Bronchial epithelial cell (primary cell): Measurements from ENCODE around the gene CSPG5. TPM values are rescaled to one million over a fixed set of nuclear protein-coding genes. Genes with fewer than 3 reads are reported as not detected.

Experiments
- DNase-seq: peaks from one replicate; pipeline ENCODE4 v3.0.0-alpha.2; 2010; ENCODE audit warnings: low read depth
- FAIRE-seq: peaks from 2 replicates; lab custom pipeline; 2011; peaks lifted over from hg19 to GRCh38; lab: Jason Lieb, UNC
- H3K27me3 ChIP-seq: 2 replicates; pipeline ENCODE4 v1.5.1; 2011; ENCODE audit warnings: low read length; ENCODE audit not compliant: control insufficient read depth, insufficient read depth
- H3K36me3 ChIP-seq: 2 replicates; pipeline ENCODE4 v1.5.1; 2011; ENCODE audit warnings: low read length; ENCODE audit not compliant: control insufficient read depth, insufficient read depth
- H3K4me3 ChIP-seq: 2 replicates; pipeline ENCODE4 v1.5.1; 2011; ENCODE audit warnings: mild to moderate bottlenecking, low read depth, low read length, control low read depth
- CTCF ChIP-seq: IDR thresholded peaks from 2 replicates; pipeline ENCODE4 v1.5.1; 2011; ENCODE audit warnings: mild to moderate bottlenecking, moderate library complexity, low read length, control low read depth, inconsistent platforms; ENCODE audit not compliant: insufficient read depth, severe bottlenecking
- total RNA-seq: library from RNA; depleted of rRNA; stranded (reverse); fragments of >200 nt; gene quantifications from 2 replicates; pipeline ENCODE4 v1.2.1, GENCODE V29; 2014

CSPG5 gene
- total RNA-seq, 1 donor from 2014 or later: 0.26 TPM

GRCh38 chr3:47594792-47595191, 16.1 kb upstream of the CSPG5 start:
- Histone ChIP-seq H3K27me3 (no peaks in the 10 kb centered on the region), H3K36me3 (peaks cover 2% of the 10 kb centered on the region), H3K4me3 (no peak overlapping the region)
- no peak for TF ChIP-seq CTCF
- no peak for FAIRE-seq
- peak; percentile 70 for DNase-seq

GRCh38 chr3:47592066-47592795, 13.6 kb upstream of the CSPG5 start:
- DNase-seq (no peak), FAIRE-seq (no peak)
- Histone ChIP-seq H3K27me3 (no peaks in the 10 kb centered on the region), H3K4me3 (no peak overlapping the region), H3K36me3 (peaks cover 2% of the 10 kb centered on the region)
- TF ChIP-seq CTCF: no peak

- FAIRE-seq: no peak
- H3K36me3 ChIP-seq: peaks cover 5% of the 10 kb centered on the region
- no peak for TF ChIP-seq CTCF
Measured at GRCh38 chr3:47590216-47590615, 11.6 kb upstream of the CSPG5 start.

GRCh38 chr3:47588587-47588986, 9.9 kb upstream of the CSPG5 start:
- TF ChIP-seq CTCF: no peak
- DNase-seq (no peak), FAIRE-seq (no peak)
- no peaks in the 10 kb centered on the region for H3K27me3 ChIP-seq
- H3K4me3 ChIP-seq: no peak overlapping the region
- peaks cover 5% of the 10 kb centered on the region for H3K36me3 ChIP-seq

More at GRCh38 chr3:47590216-47590615, 11.6 kb upstream of the CSPG5 start:
- DNase-seq: no peak
- H3K4me3 ChIP-seq: no peak overlapping the region
- H3K27me3 ChIP-seq: no peaks in the 10 kb centered on the region

GRCh38 chr3:47588053-47588452, 9.4 kb upstream of the CSPG5 start:
- no peak overlapping the region for H3K4me3 ChIP-seq
- no peak for DNase-seq
- FAIRE-seq: no peak
- H3K27me3 ChIP-seq: no peaks in the 10 kb centered on the region
- no peak for TF ChIP-seq CTCF
- peaks cover 5% of the 10 kb centered on the region for H3K36me3 ChIP-seq

- no peaks in the 10 kb centered on the region for H3K27me3 ChIP-seq
- peaks cover 5% of the 10 kb centered on the region for H3K36me3 ChIP-seq
- H3K4me3 ChIP-seq: no peak overlapping the region
- no peak for TF ChIP-seq CTCF
- no peak for DNase-seq
- no peak for FAIRE-seq
Measured at GRCh38 chr3:47586746-47587145, 8.1 kb upstream of the CSPG5 start.
